A549 (cell line): ENCODE data around the gene TMBIM1.

ENCODE experiments used
- EHF ChIP-seq: fragments of 250-450 bp; sonication (Bioruptor Pico); IDR thresholded peaks from 2 replicates; pipeline ENCODE4 v1.5.0; 2020; ENCODE audit warnings: mild to moderate bottlenecking
- EP300 ChIP-seq, 2 experiments: fragments of >200 bp; sonication (Bioruptor Twin); formaldehyde crosslinking; IDR thresholded peaks; 2 replicates in 1 of 2; 3 replicates in 1 of 2; pipeline ENCODE4 v1.6.1; 2016 to 2017
- JUN ChIP-seq, 2 experiments: fragments of >200 bp; sonication (Bioruptor Twin); formaldehyde crosslinking; IDR thresholded peaks; 2 replicates in 1 of 2; 3 replicates in 1 of 2; pipeline ENCODE4 v1.6.1; 2016 to 2017
- JUNB ChIP-seq: fragments of >200 bp; sonication (Bioruptor Twin); formaldehyde crosslinking; IDR thresholded peaks from 2 replicates; pipeline ENCODE4 v1.6.1; 2016
- KDM1A ChIP-seq: fragments of 200-600 bp; sonication (generic); IDR thresholded peaks from 2 replicates; pipeline ENCODE4 v1.6.1; 2016; ENCODE audit warnings: low read depth, mild to moderate bottlenecking
- MAX ChIP-seq: IDR thresholded peaks from 2 replicates; pipeline ENCODE4 v1.6.1; 2012
- POLR2A ChIP-seq: IDR thresholded peaks from 2 replicates; pipeline ENCODE4 v1.6.1; 2012; ENCODE audit warnings: mild to moderate bottlenecking, low read length
- RCOR1 ChIP-seq: fragments of 150-350 bp; IDR thresholded peaks from 2 replicates; pipeline ENCODE4 v1.6.1; 2014; ENCODE audit warnings: antibody characterized with exemption, low read length, low read depth
- ZSCAN20 ChIP-seq: fragments of 250-450 bp; sonication (Bioruptor Pico); IDR thresholded peaks from 2 replicates; pipeline ENCODE4 v1.8.0; 2022; ENCODE audit warnings: mild to moderate bottlenecking, moderate library complexity
- TF ChIP-seq, protein P1 (sequence below): fragments of >200 bp; sonication (Bioruptor Twin); formaldehyde crosslinking; IDR thresholded peaks from 3 replicates; pipeline ENCODE4 v1.5.1; 2016
- TF ChIP-seq, protein P2 (sequence below): fragments of 200-600 bp; sonication (generic); IDR thresholded peaks from 2 replicates; pipeline ENCODE4 v1.6.1; 2016; ENCODE audit warnings: antibody characterized with exemption, mild to moderate bottlenecking, moderate library complexity
- TF ChIP-seq, protein P3 (sequence below): fragments of 450-650 bp; IDR thresholded peaks from 2 replicates; pipeline ENCODE4 v1.6.1; 2014; ENCODE audit warnings: antibody characterized with exemption
- TF ChIP-seq, protein P4 (sequence below): fragments of >200 bp; sonication (Bioruptor Twin); formaldehyde crosslinking; IDR thresholded peaks from 3 replicates; pipeline ENCODE4 v1.6.1; 2016

GRCh38 chr2:218260742-218261422, 31.4 kb downstream of the TMBIM1 start, which contains the start of gene GPBAR1:
- TF ChIP-seq MAX (no peak), KDM1A (no peak), JUN (IDR thresholded peaks at IDR 0.05) (no peak), POLR2A (no peak), EHF (CRISPR knock-in tag) (no peak), ZSCAN20 (CRISPR knock-in tag) (no peak), RCOR1 (no peak), JUNB (no peak), EP300 (IDR thresholded peaks at IDR 0.05) (no peak)
- TF ChIP-seq, protein P1, sequence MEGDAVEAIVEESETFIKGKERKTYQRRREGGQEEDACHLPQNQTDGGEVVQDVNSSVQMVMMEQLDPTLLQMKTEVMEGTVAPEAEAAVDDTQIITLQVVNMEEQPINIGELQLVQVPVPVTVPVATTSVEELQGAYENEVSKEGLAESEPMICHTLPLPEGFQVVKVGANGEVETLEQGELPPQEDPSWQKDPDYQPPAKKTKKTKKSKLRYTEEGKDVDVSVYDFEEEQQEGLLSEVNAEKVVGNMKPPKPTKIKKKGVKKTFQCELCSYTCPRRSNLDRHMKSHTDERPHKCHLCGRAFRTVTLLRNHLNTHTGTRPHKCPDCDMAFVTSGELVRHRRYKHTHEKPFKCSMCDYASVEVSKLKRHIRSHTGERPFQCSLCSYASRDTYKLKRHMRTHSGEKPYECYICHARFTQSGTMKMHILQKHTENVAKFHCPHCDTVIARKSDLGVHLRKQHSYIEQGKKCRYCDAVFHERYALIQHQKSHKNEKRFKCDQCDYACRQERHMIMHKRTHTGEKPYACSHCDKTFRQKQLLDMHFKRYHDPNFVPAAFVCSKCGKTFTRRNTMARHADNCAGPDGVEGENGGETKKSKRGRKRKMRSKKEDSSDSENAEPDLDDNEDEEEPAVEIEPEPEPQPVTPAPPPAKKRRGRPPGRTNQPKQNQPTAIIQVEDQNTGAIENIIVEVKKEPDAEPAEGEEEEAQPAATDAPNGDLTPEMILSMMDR: no peak
- TF ChIP-seq, protein P2, sequence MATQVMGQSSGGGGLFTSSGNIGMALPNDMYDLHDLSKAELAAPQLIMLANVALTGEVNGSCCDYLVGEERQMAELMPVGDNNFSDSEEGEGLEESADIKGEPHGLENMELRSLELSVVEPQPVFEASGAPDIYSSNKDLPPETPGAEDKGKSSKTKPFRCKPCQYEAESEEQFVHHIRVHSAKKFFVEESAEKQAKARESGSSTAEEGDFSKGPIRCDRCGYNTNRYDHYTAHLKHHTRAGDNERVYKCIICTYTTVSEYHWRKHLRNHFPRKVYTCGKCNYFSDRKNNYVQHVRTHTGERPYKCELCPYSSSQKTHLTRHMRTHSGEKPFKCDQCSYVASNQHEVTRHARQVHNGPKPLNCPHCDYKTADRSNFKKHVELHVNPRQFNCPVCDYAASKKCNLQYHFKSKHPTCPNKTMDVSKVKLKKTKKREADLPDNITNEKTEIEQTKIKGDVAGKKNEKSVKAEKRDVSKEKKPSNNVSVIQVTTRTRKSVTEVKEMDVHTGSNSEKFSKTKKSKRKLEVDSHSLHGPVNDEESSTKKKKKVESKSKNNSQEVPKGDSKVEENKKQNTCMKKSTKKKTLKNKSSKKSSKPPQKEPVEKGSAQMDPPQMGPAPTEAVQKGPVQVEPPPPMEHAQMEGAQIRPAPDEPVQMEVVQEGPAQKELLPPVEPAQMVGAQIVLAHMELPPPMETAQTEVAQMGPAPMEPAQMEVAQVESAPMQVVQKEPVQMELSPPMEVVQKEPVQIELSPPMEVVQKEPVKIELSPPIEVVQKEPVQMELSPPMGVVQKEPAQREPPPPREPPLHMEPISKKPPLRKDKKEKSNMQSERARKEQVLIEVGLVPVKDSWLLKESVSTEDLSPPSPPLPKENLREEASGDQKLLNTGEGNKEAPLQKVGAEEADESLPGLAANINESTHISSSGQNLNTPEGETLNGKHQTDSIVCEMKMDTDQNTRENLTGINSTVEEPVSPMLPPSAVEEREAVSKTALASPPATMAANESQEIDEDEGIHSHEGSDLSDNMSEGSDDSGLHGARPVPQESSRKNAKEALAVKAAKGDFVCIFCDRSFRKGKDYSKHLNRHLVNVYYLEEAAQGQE: no peak
- TF ChIP-seq, protein P3, sequence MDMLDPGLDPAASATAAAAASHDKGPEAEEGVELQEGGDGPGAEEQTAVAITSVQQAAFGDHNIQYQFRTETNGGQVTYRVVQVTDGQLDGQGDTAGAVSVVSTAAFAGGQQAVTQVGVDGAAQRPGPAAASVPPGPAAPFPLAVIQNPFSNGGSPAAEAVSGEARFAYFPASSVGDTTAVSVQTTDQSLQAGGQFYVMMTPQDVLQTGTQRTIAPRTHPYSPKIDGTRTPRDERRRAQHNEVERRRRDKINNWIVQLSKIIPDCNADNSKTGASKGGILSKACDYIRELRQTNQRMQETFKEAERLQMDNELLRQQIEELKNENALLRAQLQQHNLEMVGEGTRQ: no peak
- TF ChIP-seq, protein P4, sequence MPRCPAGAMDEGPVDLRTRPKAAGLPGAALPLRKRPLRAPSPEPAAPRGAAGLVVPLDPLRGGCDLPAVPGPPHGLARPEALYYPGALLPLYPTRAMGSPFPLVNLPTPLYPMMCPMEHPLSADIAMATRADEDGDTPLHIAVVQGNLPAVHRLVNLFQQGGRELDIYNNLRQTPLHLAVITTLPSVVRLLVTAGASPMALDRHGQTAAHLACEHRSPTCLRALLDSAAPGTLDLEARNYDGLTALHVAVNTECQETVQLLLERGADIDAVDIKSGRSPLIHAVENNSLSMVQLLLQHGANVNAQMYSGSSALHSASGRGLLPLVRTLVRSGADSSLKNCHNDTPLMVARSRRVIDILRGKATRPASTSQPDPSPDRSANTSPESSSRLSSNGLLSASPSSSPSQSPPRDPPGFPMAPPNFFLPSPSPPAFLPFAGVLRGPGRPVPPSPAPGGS: no peak
